Tibial nerve (tissue), 4 donors: Measurements from ENCODE around the gene ADGRG2. TPM values are rescaled to one million over a fixed set of nuclear protein-coding genes. Genes with fewer than 3 reads are reported as not detected.

Experiments
- DNase-seq, 2 donors: peaks; one replicate each; pipeline ENCODE4 v3.0.0-alpha.2; 2019; ENCODE audit warnings: low spot score in 2 of 2
- H3K27ac ChIP-seq, 4 donors: fragments of 200-600 bp; sonication (generic) in 3 of 4; one replicate each; pipeline ENCODE4 v1.5.1; 2017 to 2019; ENCODE audit warnings: mild to moderate bottlenecking in 1 of 4
- H3K27me3 ChIP-seq, 2 donors: fragments of 200-600 bp; sonication (generic) in 1 of 2; one replicate each; pipeline versions ENCODE4 v1.5.1 to v1.6.0; 2017 to 2019
- H3K36me3 ChIP-seq, 3 donors: fragments of 200-600 bp; sonication (generic); one replicate each; pipeline ENCODE4 v1.5.1; 2018 to 2019
- H3K4me1 ChIP-seq, 4 donors: fragments of 200-600 bp; sonication (generic) in 3 of 4; one replicate each; pipeline ENCODE4 v1.5.1; 2017 to 2019
- H3K4me3 ChIP-seq, 4 donors: fragments of 200-600 bp; sonication (generic) in 3 of 4; one replicate each; pipeline ENCODE4 v1.5.1; 2017 to 2019; ENCODE audit warnings: mild to moderate bottlenecking in 1 of 4, moderate library complexity in 1 of 4
- H3K9me3 ChIP-seq, 4 donors: fragments of 200-600 bp; sonication (generic) in 3 of 4; one replicate each; pipeline ENCODE4 v1.5.1; 2017 to 2019
- EP300 ChIP-seq, 2 donors: sonication (generic); formaldehyde crosslinking; IDR thresholded peaks; one replicate each; pipeline ENCODE4 v1.6.1; 2017; ENCODE audit warnings: antibody characterized with exemption in 2 of 2, mild to moderate bottlenecking in 1 of 2
- POLR2A ChIP-seq, 2 donors: fragments of 450-650 bp; IDR thresholded peaks; one replicate each; pipeline ENCODE4 v1.6.1; 2017; ENCODE audit warnings: antibody characterized with exemption in 2 of 2, mild to moderate bottlenecking in 2 of 2, moderate library complexity in 2 of 2
- WGBS, 2 donors: methylation state at CpG; one replicate each; pipeline ENCODE4 v1.1.5; 2018; 5-methylcytosine and 5-hydroxymethylcytosine counted together
- total RNA-seq, 4 donors: library from RNA; depleted of rRNA; stranded (reverse); fragments of >200 nt; gene quantifications; one replicate each; pipeline ENCODE4 v1.1.0, GENCODE V29; 2016
- TF ChIP-seq, protein P1 (sequence below), 5 experiments: fragments of 200-600 bp in 3 of 5; fragments of 450-650 bp in 2 of 5; sonication (generic) in 3 of 5; IDR thresholded peaks; one replicate each; pipeline ENCODE4 v1.5.1; 2016 to 2019; ENCODE audit warnings: antibody characterized with exemption in 5 of 5, mild to moderate bottlenecking in 3 of 5, moderate library complexity in 2 of 5

The ADGRG2 gene
- total RNA-seq, 4 donors from 2014 or later, result 4.2 to 23.0 (median 9.9) TPM

DNA sequence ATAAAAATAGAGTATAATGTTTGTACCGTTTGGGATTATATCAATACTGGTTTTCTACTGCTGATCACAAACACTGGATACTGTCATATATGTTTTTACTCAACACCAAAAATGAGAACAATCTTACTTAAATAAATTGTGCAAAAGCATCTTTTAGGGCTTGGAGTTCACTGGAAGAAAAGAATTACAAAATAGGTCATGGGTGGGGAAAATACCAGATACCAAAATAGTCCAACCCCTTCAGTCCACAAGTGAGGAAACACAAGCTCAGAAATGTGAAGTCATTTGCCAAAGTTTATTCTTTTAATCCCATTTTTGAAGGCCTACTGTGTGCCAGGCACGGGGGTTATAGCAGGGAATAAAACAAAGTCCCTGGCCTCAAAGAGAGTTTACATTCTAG is 64.4 kb downstream of the ADGRG2 start:
- Histone ChIP-seq H3K27me3 (no peaks in the 10 kb centered on the region), H3K9me3 (no peaks in the 10 kb centered on the region), H3K4me1 (no peaks in the 10 kb centered on the region), H3K27ac (no peak overlapping the region), H3K36me3 (no peaks in the 10 kb centered on the region), H3K4me3 (no peak overlapping the region)
- WGBS, 2 donors, result 53 to 66% methylated on average over 2 of the region's 2 CpGs
- no peak for DNase-seq
- TF ChIP-seq EP300 (IDR thresholded peaks at IDR 0.05) (no peak), POLR2A (IDR thresholded peaks at IDR 0.05) (no peak)
- TF ChIP-seq, protein P1, sequence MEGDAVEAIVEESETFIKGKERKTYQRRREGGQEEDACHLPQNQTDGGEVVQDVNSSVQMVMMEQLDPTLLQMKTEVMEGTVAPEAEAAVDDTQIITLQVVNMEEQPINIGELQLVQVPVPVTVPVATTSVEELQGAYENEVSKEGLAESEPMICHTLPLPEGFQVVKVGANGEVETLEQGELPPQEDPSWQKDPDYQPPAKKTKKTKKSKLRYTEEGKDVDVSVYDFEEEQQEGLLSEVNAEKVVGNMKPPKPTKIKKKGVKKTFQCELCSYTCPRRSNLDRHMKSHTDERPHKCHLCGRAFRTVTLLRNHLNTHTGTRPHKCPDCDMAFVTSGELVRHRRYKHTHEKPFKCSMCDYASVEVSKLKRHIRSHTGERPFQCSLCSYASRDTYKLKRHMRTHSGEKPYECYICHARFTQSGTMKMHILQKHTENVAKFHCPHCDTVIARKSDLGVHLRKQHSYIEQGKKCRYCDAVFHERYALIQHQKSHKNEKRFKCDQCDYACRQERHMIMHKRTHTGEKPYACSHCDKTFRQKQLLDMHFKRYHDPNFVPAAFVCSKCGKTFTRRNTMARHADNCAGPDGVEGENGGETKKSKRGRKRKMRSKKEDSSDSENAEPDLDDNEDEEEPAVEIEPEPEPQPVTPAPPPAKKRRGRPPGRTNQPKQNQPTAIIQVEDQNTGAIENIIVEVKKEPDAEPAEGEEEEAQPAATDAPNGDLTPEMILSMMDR (IDR thresholded peaks at IDR 0.05), result no peak

DNA sequence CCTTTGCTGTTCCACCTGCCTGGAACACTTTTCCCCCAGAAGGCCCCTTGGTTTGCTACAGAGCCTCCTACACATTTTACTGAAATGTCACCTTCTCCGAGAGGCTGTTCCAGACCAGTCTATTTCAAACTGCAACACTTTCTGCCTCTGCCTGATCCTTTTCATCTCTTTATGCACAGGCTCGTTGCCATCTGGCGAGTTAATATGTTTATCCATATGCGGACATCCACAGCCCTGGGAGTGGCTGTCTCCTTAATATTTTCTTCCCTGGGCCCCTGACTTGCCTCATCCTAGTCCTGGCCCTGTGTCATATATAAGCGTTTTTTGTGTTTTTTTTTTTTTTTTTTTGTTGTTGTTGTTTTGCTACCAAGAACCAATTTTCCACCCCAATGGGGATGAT is 73.2 kb downstream of the ADGRG2 start:
- H3K4me1 ChIP-seq, result no peaks in the 10 kb centered on the region
- no peaks in the 10 kb centered on the region for H3K9me3 ChIP-seq
- no peaks in the 10 kb centered on the region for H3K36me3 ChIP-seq
- WGBS, 2 donors, result 86 to 87% methylated on average over 5 of the region's 5 CpGs
- H3K27ac ChIP-seq, result no peak overlapping the region
- DNase-seq, result no peak
- TF ChIP-seq, protein P1 (IDR thresholded peaks at IDR 0.05), result no peak
- TF ChIP-seq POLR2A (IDR thresholded peaks at IDR 0.05) (no peak), EP300 (IDR thresholded peaks at IDR 0.05) (no peak)
- no peak overlapping the region for H3K4me3 ChIP-seq
- H3K27me3 ChIP-seq, result no peaks in the 10 kb centered on the region

DNA sequence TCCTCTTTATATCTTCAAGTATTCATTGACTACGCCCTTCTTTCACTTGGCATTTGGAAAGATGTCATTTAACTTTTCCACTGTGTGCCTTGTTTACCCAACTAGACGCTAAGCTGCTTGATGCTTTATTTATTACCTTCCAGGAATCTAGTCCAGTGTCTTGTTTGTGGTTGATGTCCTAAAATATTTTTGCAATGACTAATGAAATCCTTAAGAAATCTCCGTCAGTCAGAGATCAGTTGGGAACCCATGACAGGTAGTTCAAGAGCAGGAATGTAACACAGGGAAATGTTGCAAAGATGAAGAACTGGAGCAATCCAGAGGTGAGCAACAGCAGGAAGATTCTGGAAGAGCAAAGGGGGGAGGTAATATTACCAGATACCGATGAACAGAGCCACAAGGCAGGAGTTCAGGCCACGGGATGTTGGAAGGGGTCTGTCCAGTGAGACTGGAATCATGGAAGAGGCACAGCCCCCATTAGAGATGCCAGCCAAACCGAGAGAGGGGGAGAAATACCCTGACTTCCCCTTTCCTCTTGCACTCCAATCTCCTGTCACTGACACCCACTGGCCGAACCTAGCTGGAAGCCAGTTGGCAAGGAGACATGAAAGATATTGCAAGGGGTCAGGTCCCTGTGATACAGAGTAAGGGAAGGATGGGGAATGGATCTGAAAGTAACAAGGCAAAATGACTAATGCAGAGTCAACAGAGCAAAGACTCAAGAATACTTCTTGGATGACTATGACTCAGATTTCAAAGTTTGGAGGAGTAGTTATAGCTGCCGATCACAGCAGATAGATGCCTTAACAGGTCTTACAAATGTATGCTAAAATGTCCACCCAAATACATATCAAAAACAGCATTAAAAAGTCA is 75.7 kb downstream of the ADGRG2 start:
- TF ChIP-seq POLR2A (IDR thresholded peaks at IDR 0.05), result no peak
- TF ChIP-seq EP300 (IDR thresholded peaks at IDR 0.05), result no peak
- TF ChIP-seq, protein P1 (IDR thresholded peaks at IDR 0.05), result no peak
- H3K4me1 ChIP-seq, result no peaks in the 10 kb centered on the region
- no peak overlapping the region for H3K27ac ChIP-seq
- no peaks in the 10 kb centered on the region for H3K36me3 ChIP-seq
- WGBS, 2 donors, result 77 to 79% methylated on average over 8 of the region's 8 CpGs
- no peaks in the 10 kb centered on the region for H3K27me3 ChIP-seq
- no peak overlapping the region for H3K4me3 ChIP-seq
- no peaks in the 10 kb centered on the region for H3K9me3 ChIP-seq
- no peak for DNase-seq

DNA sequence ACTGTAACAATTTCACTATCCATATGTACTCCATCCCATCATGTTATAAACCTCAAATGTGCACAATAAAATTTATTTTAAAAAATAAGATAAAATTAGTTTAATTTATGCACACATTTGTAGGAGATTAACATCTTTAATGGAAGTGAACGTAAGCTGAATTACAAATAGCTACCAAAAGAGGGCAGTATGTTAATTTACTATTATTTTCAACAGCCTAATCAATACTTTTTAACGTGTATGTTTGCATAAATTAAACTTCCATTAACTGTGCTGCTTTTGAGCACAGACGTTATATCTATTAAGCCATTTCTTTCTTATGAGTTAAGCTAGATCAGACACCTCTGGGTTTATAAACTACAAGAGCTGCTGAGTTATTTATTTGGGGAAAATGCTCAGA is 81.9 kb downstream of the ADGRG2 start:
- 33% methylated on average over 3 of the region's 3 CpGs for WGBS, 2 donors
- Histone ChIP-seq H3K9me3 (no peaks in the 10 kb centered on the region), H3K27ac (no peak overlapping the region), H3K27me3 (no peaks in the 10 kb centered on the region), H3K4me1 (no peaks in the 10 kb centered on the region), H3K4me3 (no peak overlapping the region), H3K36me3 (no peaks in the 10 kb centered on the region)
- DNase-seq, result no peak
- TF ChIP-seq, protein P1 (IDR thresholded peaks at IDR 0.05), result no peak
- TF ChIP-seq POLR2A (IDR thresholded peaks at IDR 0.05) (no peak), EP300 (IDR thresholded peaks at IDR 0.05) (no peak)

DNA sequence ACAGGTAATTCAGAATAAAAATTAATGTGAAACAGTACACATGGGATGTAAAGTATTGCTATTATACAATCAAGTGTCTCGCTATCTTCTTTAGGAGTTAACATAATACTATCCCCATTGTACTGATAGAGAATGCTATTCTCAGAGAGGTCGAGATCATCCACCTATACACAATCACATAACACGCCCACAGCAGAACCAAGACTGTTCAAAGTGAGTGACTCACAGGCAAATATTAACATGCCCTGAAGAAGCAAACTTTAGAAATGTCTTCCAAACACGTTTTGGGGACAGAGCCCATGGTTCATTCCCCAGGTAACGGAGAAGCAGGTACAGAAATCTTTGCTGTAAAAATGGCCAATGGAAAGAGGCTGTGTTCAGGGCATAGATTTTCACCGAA is 88.2 kb downstream of the ADGRG2 start:
- Histone ChIP-seq H3K27ac (no peak overlapping the region), H3K4me1 (no peaks in the 10 kb centered on the region), H3K4me3 (no peak overlapping the region), H3K27me3 (no peaks in the 10 kb centered on the region), H3K36me3 (no peaks in the 10 kb centered on the region), H3K9me3 (no peaks in the 10 kb centered on the region)
- no peak for TF ChIP-seq EP300 (IDR thresholded peaks at IDR 0.05)
- WGBS, 2 donors, result 71 to 93% methylated on average over 6 of the region's 6 CpGs
- no peak for DNase-seq
